Panc1 (cell line): Measurements from ENCODE around the gene PDE6B.
"Not testable (repeated sequence)": the region's sequence is repeated elsewhere in the genome, so short reads cannot be mapped to it uniquely, and the experiment has no call there.

Experiments used
- CTCF ChIP-seq: fragments of 450-650 bp; IDR thresholded peaks from 2 replicates; pipeline ENCODE4 v1.5.1; 2017; ENCODE audit warnings: mild to moderate bottlenecking
- POLR2AphosphoS5 ChIP-seq: IDR thresholded peaks from 2 replicates; pipeline ENCODE4 v1.6.1; 2012; ENCODE audit warnings: mild to moderate bottlenecking, low read depth, low read length, moderate library complexity
- REST ChIP-seq, 2 experiments: IDR thresholded peaks; 2 replicates each; pipeline ENCODE4 v1.6.1; 2011 to 2012; ENCODE audit warnings: low read depth in 2 of 2, control low read depth in 1 of 2, low read length in 1 of 2, mild to moderate bottlenecking in 1 of 2, moderate library complexity in 1 of 2; ENCODE audit not compliant: insufficient read depth in 1 of 2
- SIN3A ChIP-seq: IDR thresholded peaks from 2 replicates; pipeline ENCODE4 v1.6.1; 2012; ENCODE audit warnings: low read depth, mild to moderate bottlenecking, low read length, moderate library complexity, borderline replicate concordance; ENCODE audit not compliant: insufficient read depth

GRCh38 chr4:669806-670559, 44.6 kb downstream of the PDE6B start:
- not testable (repeated sequence) for TF ChIP-seq POLR2AphosphoS5; CTCF; SIN3A; REST (IDR thresholded peaks at IDR 0.05; ENCODE audit: insufficient read depth in 1 of 2, low read depth in 2 of 2, low read length in 1 of 2)
